ENCODE results near the gene MYO5C. TPM values are rescaled to one million over a fixed set of nuclear protein-coding genes. Genes with fewer than 3 reads are reported as not detected.

Gene MYO5C
- total and polyA plus RNA-seq, 2 of the 13 experiments (the other 11 are each of a cell fraction or from before 2014, with no cell fraction given): 15.7 to 23.7 TPM

DNA sequence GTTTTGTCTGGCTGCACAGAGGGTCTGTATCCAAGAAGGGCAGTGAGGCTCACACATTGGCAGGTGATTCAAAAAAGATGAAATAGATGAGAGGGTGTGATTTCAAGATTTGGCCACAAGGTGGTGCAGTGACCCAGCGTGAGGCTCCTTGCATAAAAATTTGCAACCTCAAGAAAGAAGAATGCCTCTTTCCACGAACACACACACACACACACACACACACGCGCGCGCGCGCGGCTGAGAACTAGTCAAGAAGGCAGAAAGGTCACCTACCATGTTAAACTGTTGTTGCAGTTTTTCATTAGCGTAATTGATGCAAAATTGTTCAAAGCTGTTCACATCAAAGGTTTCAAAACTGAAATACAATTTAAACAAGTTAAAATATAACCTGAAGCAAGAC is 39.2 kb downstream of the MYO5C start (continued):
- TF ChIP-seq, protein P1, sequence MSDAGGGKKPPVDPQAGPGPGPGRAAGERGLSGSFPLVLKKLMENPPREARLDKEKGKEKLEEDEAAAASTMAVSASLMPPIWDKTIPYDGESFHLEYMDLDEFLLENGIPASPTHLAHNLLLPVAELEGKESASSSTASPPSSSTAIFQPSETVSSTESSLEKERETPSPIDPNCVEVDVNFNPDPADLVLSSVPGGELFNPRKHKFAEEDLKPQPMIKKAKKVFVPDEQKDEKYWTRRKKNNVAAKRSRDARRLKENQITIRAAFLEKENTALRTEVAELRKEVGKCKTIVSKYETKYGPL (CRISPR knock-in tag; IDR thresholded peaks at IDR 0.05): no peak
- TF ChIP-seq ZNF430 (CRISPR knock-in tag; IDR thresholded peaks at IDR 0.05) (no peak), MTF2 (CRISPR knock-in tag; IDR thresholded peaks at IDR 0.05; ENCODE audit: borderline replicate concordance) (no peak), GATAD2A (CRISPR knock-in tag; IDR thresholded peaks at IDR 0.05) (0 out of 2 replicates have a peak, but pooled peaks have one; percentile 29), MBNL3 (CRISPR knock-in tag; conservative IDR thresholded peaks at IDR 0.05) (no peak), FOXO1 (CRISPR knock-in tag; IDR thresholded peaks at IDR 0.05) (no peak), ZNF441 (CRISPR knock-in tag; IDR thresholded peaks at IDR 0.05; ENCODE audit: borderline replicate concordance) (no peak), SMC3 (IDR thresholded peaks at IDR 0.05; ENCODE audit: low read length) (peak; percentile 84), ZNF33B (CRISPR knock-in tag; IDR thresholded peaks at IDR 0.05) (no peak), SNAPC2 (CRISPR knock-in tag; IDR thresholded peaks at IDR 0.05) (no peak), ASH2L (IDR thresholded peaks at IDR 0.05; ENCODE audit: insufficient read length, low read depth, low read length) (peak; percentile 26), BCL6 (CRISPR knock-in tag; IDR thresholded peaks at IDR 0.05) (0 out of 2 replicates have a peak, but pooled peaks have one; percentile 13), STAG1 (CRISPR knock-in tag; IDR thresholded peaks at IDR 0.05) (peak; percentile 90), SP5 (CRISPR knock-in tag; IDR thresholded peaks at IDR 0.05; ENCODE audit: borderline replicate concordance, low read depth) (no peak), ZNF678 (CRISPR knock-in tag; IDR thresholded peaks at IDR 0.05) (no peak), MTA3 (CRISPR knock-in tag; IDR thresholded peaks at IDR 0.05) (no peak), MYC (CRISPR knock-in tag; IDR thresholded peaks at IDR 0.05; ENCODE audit: borderline replicate concordance) (no peak), TAF1 (CRISPR knock-in tag; IDR thresholded peaks at IDR 0.05) (no peak)
- TF ChIP-seq, protein P2, sequence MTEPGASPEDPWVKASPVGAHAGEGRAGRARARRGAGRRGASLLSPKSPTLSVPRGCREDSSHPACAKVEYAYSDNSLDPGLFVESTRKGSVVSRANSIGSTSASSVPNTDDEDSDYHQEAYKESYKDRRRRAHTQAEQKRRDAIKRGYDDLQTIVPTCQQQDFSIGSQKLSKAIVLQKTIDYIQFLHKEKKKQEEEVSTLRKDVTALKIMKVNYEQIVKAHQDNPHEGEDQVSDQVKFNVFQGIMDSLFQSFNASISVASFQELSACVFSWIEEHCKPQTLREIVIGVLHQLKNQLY (CRISPR knock-in tag; IDR thresholded peaks at IDR 0.05): no peak
- TF ChIP-seq, protein P3, sequence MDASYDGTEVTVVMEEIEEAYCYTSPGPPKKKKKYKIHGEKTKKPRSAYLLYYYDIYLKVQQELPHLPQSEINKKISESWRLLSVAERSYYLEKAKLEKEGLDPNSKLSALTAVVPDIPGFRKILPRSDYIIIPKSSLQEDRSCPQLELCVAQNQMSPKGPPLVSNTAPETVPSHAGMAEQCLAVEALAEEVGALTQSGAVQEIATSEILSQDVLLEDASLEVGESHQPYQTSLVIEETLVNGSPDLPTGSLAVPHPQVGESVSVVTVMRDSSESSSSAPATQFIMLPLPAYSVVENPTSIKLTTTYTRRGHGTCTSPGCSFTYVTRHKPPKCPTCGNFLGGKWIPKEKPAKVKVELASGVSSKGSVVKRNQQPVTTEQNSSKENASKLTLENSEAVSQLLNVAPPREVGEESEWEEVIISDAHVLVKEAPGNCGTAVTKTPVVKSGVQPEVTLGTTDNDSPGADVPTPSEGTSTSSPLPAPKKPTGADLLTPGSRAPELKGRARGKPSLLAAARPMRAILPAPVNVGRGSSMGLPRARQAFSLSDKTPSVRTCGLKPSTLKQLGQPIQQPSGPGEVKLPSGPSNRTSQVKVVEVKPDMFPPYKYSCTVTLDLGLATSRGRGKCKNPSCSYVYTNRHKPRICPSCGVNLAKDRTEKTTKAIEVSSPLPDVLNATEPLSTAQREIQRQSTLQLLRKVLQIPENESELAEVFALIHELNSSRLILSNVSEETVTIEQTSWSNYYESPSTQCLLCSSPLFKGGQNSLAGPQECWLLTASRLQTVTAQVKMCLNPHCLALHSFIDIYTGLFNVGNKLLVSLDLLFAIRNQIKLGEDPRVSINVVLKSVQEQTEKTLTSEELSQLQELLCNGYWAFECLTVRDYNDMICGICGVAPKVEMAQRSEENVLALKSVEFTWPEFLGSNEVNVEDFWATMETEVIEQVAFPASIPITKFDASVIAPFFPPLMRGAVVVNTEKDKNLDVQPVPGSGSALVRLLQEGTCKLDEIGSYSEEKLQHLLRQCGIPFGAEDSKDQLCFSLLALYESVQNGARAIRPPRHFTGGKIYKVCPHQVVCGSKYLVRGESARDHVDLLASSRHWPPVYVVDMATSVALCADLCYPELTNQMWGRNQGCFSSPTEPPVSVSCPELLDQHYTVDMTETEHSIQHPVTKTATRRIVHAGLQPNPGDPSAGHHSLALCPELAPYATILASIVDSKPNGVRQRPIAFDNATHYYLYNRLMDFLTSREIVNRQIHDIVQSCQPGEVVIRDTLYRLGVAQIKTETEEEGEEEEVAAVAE (CRISPR knock-in tag; IDR thresholded peaks at IDR 0.05; ENCODE audit: borderline replicate concordance): 0 out of 2 replicates have a peak, but pooled peaks have one; percentile 29
- TF ChIP-seq, protein P4, sequence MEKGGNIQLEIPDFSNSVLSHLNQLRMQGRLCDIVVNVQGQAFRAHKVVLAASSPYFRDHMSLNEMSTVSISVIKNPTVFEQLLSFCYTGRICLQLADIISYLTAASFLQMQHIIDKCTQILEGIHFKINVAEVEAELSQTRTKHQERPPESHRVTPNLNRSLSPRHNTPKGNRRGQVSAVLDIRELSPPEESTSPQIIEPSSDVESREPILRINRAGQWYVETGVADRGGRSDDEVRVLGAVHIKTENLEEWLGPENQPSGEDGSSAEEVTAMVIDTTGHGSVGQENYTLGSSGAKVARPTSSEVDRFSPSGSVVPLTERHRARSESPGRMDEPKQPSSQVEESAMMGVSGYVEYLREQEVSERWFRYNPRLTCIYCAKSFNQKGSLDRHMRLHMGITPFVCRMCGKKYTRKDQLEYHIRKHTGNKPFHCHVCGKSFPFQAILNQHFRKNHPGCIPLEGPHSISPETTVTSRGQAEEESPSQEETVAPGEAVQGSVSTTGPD (CRISPR knock-in tag; IDR thresholded peaks at IDR 0.05): no peak
- TF ChIP-seq, protein P5, sequence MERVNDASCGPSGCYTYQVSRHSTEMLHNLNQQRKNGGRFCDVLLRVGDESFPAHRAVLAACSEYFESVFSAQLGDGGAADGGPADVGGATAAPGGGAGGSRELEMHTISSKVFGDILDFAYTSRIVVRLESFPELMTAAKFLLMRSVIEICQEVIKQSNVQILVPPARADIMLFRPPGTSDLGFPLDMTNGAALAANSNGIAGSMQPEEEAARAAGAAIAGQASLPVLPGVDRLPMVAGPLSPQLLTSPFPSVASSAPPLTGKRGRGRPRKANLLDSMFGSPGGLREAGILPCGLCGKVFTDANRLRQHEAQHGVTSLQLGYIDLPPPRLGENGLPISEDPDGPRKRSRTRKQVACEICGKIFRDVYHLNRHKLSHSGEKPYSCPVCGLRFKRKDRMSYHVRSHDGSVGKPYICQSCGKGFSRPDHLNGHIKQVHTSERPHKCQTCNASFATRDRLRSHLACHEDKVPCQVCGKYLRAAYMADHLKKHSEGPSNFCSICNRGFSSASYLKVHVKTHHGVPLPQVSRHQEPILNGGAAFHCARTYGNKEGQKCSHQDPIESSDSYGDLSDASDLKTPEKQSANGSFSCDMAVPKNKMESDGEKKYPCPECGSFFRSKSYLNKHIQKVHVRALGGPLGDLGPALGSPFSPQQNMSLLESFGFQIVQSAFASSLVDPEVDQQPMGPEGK (CRISPR knock-in tag; IDR thresholded peaks at IDR 0.05): no peak
